Psoas muscle (tissue), 8 donors: ENCODE results near the gene C14orf119. TPM values are rescaled to one million over a fixed set of nuclear protein-coding genes. Genes with fewer than 3 reads are reported as not detected.

Experiments
- ATAC-seq, 4 donors: fragments of 200-7000 bp; cut with Tn5 transposase; one replicate each; pipeline ENCODE4 v1.9.1; 2020; ENCODE audit warnings: moderate library complexity in 3 of 4, mild to moderate bottlenecking in 2 of 4
- DNase-seq, 2 donors: peaks; one replicate each; pipeline ENCODE4 v3.0.0-alpha.2; 2020
- H3K27ac ChIP-seq: fragments of 200-600 bp; one replicate; pipeline ENCODE4 v1.8.0; 2022
- H3K27me3 ChIP-seq, 3 donors: fragments of 200-600 bp in 1 of 3; one replicate each; pipeline versions ENCODE4 v1.6.1 to v1.8.0; 2013 to 2022; ENCODE audit warnings: low read length in 2 of 3, mild to moderate bottlenecking in 2 of 3, moderate library complexity in 1 of 3; ENCODE audit not compliant: insufficient read depth in 3 of 3
- H3K36me3 ChIP-seq, 2 donors: fragments of 200-600 bp in 1 of 2; one replicate each; pipeline versions ENCODE4 v1.6.1 to v1.8.0; 2013 to 2022; ENCODE audit warnings: low read depth in 1 of 2, mild to moderate bottlenecking in 1 of 2, moderate library complexity in 1 of 2; ENCODE audit not compliant: insufficient read depth in 1 of 2
- H3K4me1 ChIP-seq: fragments of 200-600 bp; one replicate; pipeline ENCODE4 v1.8.0; 2022
- H3K4me3 ChIP-seq: fragments of 200-600 bp; one replicate; pipeline ENCODE4 v1.8.0; 2022; ENCODE audit warnings: mild to moderate bottlenecking
- H3K9me3 ChIP-seq: fragments of 200-600 bp; one replicate; pipeline ENCODE4 v1.8.0; 2022
- CTCF ChIP-seq: fragments of 200-600 bp; IDR thresholded peaks from one replicate; pipeline ENCODE4 v1.8.0; 2022; ENCODE audit warnings: antibody characterized with exemption
- WGBS, 3 donors: extraction: QIAGEN DNeasy Blood & Tissue Kit; methylation state at CpG; one replicate each; pipeline versions ENCODE4 v1.1.6 to v1.1.7; 2013; 5-methylcytosine and 5-hydroxymethylcytosine counted together
- intact Hi-C, 2 donors: fragments of 100-400 bp; cut with DNase I; formaldehyde crosslinking; loops; one replicate each; pipeline versions ENCODE4 v1.11.0 to v1.14.2; 2022
- polyA plus RNA-seq, 3 donors: library from polyadenylated mRNA; stranded (reverse); fragments of 200-250 nt; gene quantifications; one replicate each; pipeline ENCODE4 v1.2.3, GENCODE V29; 2013
- total RNA-seq, 4 donors: library from RNA; stranded (reverse); fragmentation: NEBNext Ultra II Directional in 2 of 4; extraction: Animal tissue kit (Norgen Biotek cat#: 25700) in 2 of 4; gene quantifications; one replicate each; pipeline versions ENCODE4 v1.2.1 to v1.2.4, GENCODE V29; 2021 to 2023
- donor health status: healthy with polysubstance abuse.
- donor health status: DM: no; HTN: no; CAD: no; lungs with moderate emphysema.
- donor health status: Bipolar disorder and iron deficiency.
- donor health status: healthy.
- donor health status: DM: yes; HTN: yes; CAD: no.
- donor health status: DM: no; HTN: no; CAD: no.
- donor health status: DM: no; HTN: no; CAD: no.
- donor health status: DM: yes; HTN: yes; CAD: no.

Gene C14orf119
- total and polyA plus RNA-seq, 7 donors: 23.2 to 65.3 (median 28.8) TPM

DNA sequence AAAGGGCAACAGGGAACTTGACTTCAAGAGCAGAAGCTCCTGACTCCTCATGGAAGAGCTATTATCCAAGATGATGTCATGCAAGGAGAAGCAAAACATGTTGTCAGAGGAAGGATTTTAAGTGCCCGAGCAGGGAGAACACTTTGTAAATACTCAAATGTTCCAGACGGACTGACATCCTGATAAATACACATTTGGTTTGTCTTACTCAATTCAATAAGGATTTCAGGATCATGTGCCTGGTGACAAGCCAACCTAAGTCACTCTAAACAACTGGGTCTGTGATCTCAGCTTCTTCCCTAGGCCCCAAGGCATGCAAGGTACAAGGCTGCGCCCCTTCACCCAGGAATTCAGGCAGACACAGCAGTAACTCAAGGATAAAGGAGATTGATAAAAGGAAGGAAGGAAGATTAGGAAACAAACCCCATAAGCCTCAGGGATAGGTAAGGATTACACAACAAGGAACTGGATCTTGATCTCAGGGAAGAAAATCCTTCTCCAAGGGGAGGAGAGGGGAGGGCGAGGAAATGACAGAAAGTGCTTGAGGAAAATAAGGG, 50.6 kb downstream of the C14orf119 start:
- no peaks in the 10 kb centered on the region for H3K27me3 ChIP-seq
- no peak for TF ChIP-seq CTCF
- H3K36me3 ChIP-seq: peaks cover 0 to 30% of the 10 kb centered on the region in 2 donors
- DNase-seq (no peak), ATAC-seq (peak; percentile 51 to 74 (median 52))
- whole genome bisulfite sequencing, 3 donors: 54 to 57% (median 57%) methylated on average over 4 of the region's 4 CpGs
- peak overlapping the region; percentile 78 for H3K27ac ChIP-seq
- intact Hi-C loops: no loop called here
- H3K4me1 ChIP-seq: peaks cover 74% of the 10 kb centered on the region
- no peak overlapping the region for H3K4me3 ChIP-seq
- no peaks in the 10 kb centered on the region for H3K9me3 ChIP-seq

GRCh38 chr14:23146351-23146910, 51.1 kb downstream of the C14orf119 start:
- peaks cover 0 to 30% of the 10 kb centered on the region in 2 donors for H3K36me3 ChIP-seq
- H3K4me1 ChIP-seq: peaks cover 80% of the 10 kb centered on the region
- no peak for TF ChIP-seq CTCF
- ATAC-seq (peak; percentile 66 to 87 (median 74)), DNase-seq (peak in 1 of 2 donors; percentile 73)
- no peaks in the 10 kb centered on the region for H3K27me3 ChIP-seq
- H3K4me3 ChIP-seq: no peak overlapping the region
- H3K9me3 ChIP-seq: no peaks in the 10 kb centered on the region
- WGBS, 3 donors: 22 to 36% (median 23%) methylated on average over 2 of the region's 2 CpGs
- intact Hi-C loops: no loop called here
- peak overlapping the region; percentile 78 for H3K27ac ChIP-seq

DNA sequence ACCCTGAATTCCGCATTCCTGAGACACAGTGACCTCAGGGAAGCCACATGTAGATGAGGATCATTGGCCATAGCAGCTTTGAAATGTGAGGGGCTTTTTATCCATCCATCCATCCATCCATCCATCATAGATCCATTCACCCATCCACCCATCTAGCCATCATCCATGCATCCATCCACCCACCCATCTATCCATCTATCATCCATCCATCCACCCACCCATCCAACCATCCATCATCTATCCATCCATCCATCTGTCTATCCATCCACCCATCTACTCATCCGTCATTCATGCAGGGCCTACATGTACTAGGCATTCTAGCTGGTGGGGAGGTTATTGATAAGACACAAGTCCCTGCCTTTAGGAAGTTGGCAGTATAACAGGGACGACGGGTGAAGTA, 51.7 kb downstream of the C14orf119 start:
- Histone ChIP-seq H3K9me3 (no peaks in the 10 kb centered on the region), H3K27ac (peak overlapping the region; percentile 78), H3K27me3 (no peaks in the 10 kb centered on the region), H3K4me3 (no peak overlapping the region), H3K36me3 (peaks cover 0 to 26% of the 10 kb centered on the region in 2 donors), H3K4me1 (peaks cover 80% of the 10 kb centered on the region)
- no peak for ATAC-seq
- TF ChIP-seq CTCF: no peak
- no peak for DNase-seq
- intact Hi-C loops: no loop called here
- 79 to 88% (median 80%) methylated on average over 4 of the region's 4 CpGs for WGBS, 3 donors

DNA sequence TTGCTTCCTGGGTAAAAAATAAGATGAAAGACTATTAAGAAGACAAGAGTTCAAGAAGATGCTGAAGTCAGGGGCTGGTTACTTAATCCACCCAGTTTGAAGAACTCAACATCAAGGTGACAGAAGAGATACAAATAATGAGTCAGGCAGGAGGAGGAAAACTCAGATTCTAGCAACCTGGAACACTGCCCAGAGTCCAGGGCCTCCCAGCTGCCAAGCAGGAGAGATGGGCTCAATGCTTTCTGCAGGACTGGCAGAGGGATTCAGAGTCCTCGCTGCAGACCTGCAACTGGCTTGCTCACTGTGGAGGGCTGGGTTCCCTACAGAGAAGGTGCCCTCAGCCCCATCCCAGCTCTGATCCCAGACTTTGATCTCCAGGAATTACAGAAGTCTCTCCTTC, 52.4 kb downstream of the C14orf119 start:
- H3K27ac ChIP-seq: peak overlapping the region; percentile 23
- TF ChIP-seq CTCF: no peak
- DNase-seq: no peak

More for the DNA sequence above, 52.4 kb downstream of the C14orf119 start:
- Histone ChIP-seq H3K4me3 (no peak overlapping the region), H3K4me1 (peaks cover 81% of the 10 kb centered on the region), H3K27me3 (no peaks in the 10 kb centered on the region), H3K9me3 (no peaks in the 10 kb centered on the region), H3K36me3 (peaks cover 0 to 19% of the 10 kb centered on the region in 2 donors)
- peak in 2 of 4 donors; percentile 13 to 31 for ATAC-seq
- intact Hi-C loops: no loop called here
- WGBS, 3 donors: 35 to 60% (median 36%) methylated on average over 1 of the region's 1 CpG
